Measurements from ENCODE around the gene CNTNAP2.

CNTNAP2 gene

DNA sequence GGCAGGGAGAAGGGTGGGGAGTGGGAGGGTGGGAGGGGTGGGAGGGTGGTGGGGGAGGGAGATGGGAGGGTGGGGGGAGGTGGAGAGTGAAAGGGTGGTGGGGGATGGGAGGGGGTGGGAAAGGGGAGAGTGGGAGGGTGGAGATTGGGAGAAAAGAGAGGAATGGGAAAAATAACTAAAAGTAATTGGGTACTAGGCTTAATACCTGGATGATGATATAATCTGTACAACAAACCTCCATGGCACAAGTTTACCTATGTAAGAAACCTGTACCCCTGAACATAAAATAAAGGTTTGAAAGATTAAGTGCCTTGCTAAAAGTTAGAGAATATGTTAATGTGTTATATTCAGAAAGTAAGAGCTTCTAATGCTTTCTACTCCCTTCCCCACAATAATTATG is 564.9 kb downstream of the CNTNAP2 start:
- H3K4me1 ChIP-seq (ENCODE audit: control insufficient read depth, insufficient read depth, low read length), result no peaks in the 10 kb centered on the region
- no peaks in the 10 kb centered on the region for H3K36me3 ChIP-seq (ENCODE audit: control insufficient read depth, insufficient read depth, low read length)
- no peaks in the 10 kb centered on the region for H3K27me3 ChIP-seq (ENCODE audit: control insufficient read depth, insufficient read depth, low read length)
- no peak overlapping the region for H3K9ac ChIP-seq (ENCODE audit: low read length)
- no peak overlapping the region for H3K4me3 ChIP-seq (ENCODE audit: low read length)
- no peak overlapping the region for H3K27ac ChIP-seq (ENCODE audit: low read depth, low read length)

DNA sequence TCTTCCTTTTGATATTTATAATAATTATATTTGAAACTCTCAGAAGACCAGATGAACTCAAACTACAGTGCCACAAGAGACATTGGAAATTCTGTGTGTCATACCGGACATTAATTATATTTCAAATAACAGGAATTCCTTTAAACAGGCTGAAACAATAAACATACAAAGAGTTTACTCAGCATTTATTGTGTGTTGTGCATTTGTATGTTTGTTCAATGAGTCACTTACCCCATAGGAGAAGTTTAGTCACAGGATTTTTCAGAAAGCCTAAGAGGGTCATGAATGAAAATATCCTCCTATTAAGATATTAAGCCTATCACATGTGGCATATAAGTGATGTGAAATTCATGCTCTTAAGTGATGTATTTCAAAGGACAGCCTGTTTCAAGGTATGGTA is 566.8 kb downstream of the CNTNAP2 start:
- H3K4me3 ChIP-seq (ENCODE audit: low read length), result no peak overlapping the region
- no peaks in the 10 kb centered on the region for H3K36me3 ChIP-seq (ENCODE audit: control insufficient read depth, insufficient read depth, low read length)
- H3K4me1 ChIP-seq (ENCODE audit: control insufficient read depth, insufficient read depth, low read length), result no peaks in the 10 kb centered on the region
- H3K27me3 ChIP-seq (ENCODE audit: control insufficient read depth, insufficient read depth, low read length), result no peaks in the 10 kb centered on the region
- no peak overlapping the region for H3K27ac ChIP-seq (ENCODE audit: low read depth, low read length)
- H3K9ac ChIP-seq (ENCODE audit: low read length), result no peak overlapping the region

DNA sequence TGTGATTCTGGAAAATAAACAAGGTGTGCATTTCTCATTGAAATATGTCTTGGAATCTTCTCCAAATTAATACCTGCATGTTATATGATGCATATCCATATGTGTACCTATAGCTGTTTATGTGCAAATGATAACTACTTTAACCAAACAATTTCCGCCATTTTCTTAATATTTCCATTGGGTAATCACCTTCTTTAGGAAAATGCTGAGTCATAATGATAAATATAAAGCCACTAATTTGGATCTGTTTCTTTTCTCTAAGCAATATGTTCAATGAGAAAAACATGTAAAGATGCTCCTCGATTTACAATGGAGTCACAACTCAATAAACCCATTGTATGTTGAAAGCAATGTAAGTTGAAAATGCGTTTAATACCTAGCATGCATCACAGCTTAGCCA is 574.4 kb downstream of the CNTNAP2 start:
- H3K4me3 ChIP-seq (ENCODE audit: low read length), result no peak overlapping the region

DNA sequence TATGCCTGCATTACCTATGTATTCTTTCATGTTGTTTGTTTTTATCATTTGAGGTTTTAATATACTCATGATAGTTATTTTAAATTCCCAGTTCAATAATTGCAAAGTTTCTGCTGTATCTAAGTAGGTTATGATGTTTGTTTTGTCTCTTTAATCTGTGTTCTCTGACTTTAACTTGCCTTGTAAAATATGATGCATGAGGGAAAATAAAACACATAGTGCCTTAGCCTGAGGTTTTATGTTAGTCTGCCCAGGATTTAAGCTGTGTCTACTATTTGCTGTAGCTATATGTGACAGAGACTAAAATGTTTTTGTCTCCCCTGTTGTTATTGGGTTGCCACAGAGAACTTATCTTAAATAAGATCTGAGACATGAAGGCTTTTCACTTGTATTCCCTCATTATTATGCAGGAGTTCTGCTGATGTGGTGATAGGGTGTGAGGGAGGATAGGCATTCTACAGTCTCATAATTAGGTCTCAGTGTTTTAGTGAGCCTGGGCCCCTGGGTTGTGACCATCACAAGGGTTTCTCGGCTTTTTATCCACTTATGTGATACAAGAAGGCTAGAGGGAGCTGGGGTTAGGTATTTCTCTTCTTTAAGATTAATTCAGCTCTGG is 582.5 kb downstream of the CNTNAP2 start:
- Histone ChIP-seq H3K27ac (ENCODE audit: low read depth, low read length) (no peak overlapping the region), H3K36me3 (ENCODE audit: control insufficient read depth, insufficient read depth, low read length) (no peaks in the 10 kb centered on the region), H3K9ac (ENCODE audit: low read length) (no peak overlapping the region)

More for the DNA sequence above, 574.4 kb downstream of the CNTNAP2 start:
- Histone ChIP-seq H3K4me1 (ENCODE audit: control insufficient read depth, insufficient read depth, low read length) (no peaks in the 10 kb centered on the region), H3K36me3 (ENCODE audit: control insufficient read depth, insufficient read depth, low read length) (no peaks in the 10 kb centered on the region), H3K27me3 (ENCODE audit: control insufficient read depth, insufficient read depth, low read length) (no peaks in the 10 kb centered on the region), H3K27ac (ENCODE audit: low read depth, low read length) (no peak overlapping the region), H3K9ac (ENCODE audit: low read length) (no peak overlapping the region)

DNA sequence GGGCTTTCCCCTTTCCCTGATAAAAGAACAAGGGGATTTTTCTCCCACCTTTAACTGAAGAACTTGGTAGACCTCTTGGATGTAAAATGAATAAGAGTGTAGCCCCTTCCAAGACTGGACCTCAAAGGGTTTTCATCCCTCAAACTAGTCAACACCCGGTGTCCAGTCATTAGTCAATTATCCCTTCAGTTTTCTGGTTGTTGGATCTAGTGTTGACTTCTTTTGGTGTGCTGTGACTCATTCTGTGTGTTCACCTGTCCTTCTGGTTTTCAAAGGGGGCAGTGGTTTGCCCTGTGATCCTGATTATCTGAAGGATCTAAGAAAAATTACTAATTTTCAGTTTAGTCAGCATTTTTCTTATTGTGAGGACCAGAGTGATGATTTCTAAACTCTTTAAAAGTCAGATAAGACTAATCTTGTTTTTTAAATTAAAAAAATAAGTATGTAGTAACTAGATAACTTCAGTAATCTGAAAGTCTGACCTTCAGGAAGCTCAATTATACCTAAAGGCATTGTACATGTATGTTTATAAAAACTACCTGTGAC is 583.5 kb downstream of the CNTNAP2 start:
- H3K36me3 ChIP-seq (ENCODE audit: control insufficient read depth, insufficient read depth, low read length), result no peaks in the 10 kb centered on the region
- no peak overlapping the region for H3K9ac ChIP-seq (ENCODE audit: low read length)
- no peaks in the 10 kb centered on the region for H3K4me1 ChIP-seq (ENCODE audit: control insufficient read depth, insufficient read depth, low read length)
- no peak overlapping the region for H3K27ac ChIP-seq (ENCODE audit: low read depth, low read length)
- no peaks in the 10 kb centered on the region for H3K27me3 ChIP-seq (ENCODE audit: control insufficient read depth, insufficient read depth, low read length)
- H3K4me3 ChIP-seq (ENCODE audit: low read length), result no peak overlapping the region

More for the DNA sequence above, 582.5 kb downstream of the CNTNAP2 start:
- Histone ChIP-seq H3K4me3 (ENCODE audit: low read length) (no peak overlapping the region), H3K27me3 (ENCODE audit: control insufficient read depth, insufficient read depth, low read length) (no peaks in the 10 kb centered on the region), H3K4me1 (ENCODE audit: control insufficient read depth, insufficient read depth, low read length) (no peaks in the 10 kb centered on the region)

DNA sequence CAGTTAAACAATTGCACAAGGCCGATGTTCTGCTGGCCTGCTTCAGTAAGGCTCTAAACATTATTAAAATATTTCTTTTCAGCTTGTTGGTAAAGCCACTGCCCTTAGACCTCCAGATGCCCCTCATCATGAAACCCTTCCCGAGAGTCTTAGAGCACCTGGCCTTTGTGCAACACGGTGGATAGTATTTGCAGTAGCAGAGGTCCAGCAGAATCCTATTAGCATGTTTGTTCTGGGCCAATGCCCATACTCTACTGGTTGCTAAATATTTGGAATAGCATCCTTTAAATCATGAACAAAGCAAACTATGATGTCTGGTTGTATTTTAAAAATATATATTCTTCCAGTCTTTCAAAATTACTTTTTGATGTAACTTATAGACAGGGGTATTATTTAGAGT is 584.6 kb downstream of the CNTNAP2 start:
- Histone ChIP-seq H3K4me1 (ENCODE audit: control insufficient read depth, insufficient read depth, low read length) (no peaks in the 10 kb centered on the region), H3K9ac (ENCODE audit: low read length) (no peak overlapping the region), H3K4me3 (ENCODE audit: low read length) (no peak overlapping the region), H3K27me3 (ENCODE audit: control insufficient read depth, insufficient read depth, low read length) (no peaks in the 10 kb centered on the region), H3K27ac (ENCODE audit: low read depth, low read length) (no peak overlapping the region), H3K36me3 (ENCODE audit: control insufficient read depth, insufficient read depth, low read length) (no peaks in the 10 kb centered on the region)

DNA sequence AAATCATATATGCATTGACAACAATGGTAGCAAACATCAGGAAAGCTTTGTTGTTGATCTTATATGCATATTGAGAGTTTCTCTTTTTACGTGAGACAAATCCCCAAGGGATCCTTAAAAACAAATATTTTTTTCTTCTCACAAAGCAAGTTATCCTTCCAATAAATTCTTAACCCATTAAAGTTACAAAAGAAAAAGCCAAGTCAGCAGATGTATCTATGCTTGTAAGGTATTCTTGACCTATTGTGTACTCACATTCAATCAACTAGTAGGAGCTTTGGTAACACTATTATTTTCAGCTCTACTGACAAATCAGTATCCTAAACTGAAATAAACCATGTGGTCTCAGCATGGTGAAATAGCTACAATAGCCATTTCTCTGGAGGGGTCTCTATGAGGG is 586.3 kb downstream of the CNTNAP2 start:
- Histone ChIP-seq H3K4me3 (ENCODE audit: low read length) (no peak overlapping the region), H3K9ac (ENCODE audit: low read length) (no peak overlapping the region), H3K4me1 (ENCODE audit: control insufficient read depth, insufficient read depth, low read length) (no peaks in the 10 kb centered on the region), H3K27me3 (ENCODE audit: control insufficient read depth, insufficient read depth, low read length) (no peaks in the 10 kb centered on the region), H3K27ac (ENCODE audit: low read depth, low read length) (no peak overlapping the region), H3K36me3 (ENCODE audit: control insufficient read depth, insufficient read depth, low read length) (no peaks in the 10 kb centered on the region)

DNA sequence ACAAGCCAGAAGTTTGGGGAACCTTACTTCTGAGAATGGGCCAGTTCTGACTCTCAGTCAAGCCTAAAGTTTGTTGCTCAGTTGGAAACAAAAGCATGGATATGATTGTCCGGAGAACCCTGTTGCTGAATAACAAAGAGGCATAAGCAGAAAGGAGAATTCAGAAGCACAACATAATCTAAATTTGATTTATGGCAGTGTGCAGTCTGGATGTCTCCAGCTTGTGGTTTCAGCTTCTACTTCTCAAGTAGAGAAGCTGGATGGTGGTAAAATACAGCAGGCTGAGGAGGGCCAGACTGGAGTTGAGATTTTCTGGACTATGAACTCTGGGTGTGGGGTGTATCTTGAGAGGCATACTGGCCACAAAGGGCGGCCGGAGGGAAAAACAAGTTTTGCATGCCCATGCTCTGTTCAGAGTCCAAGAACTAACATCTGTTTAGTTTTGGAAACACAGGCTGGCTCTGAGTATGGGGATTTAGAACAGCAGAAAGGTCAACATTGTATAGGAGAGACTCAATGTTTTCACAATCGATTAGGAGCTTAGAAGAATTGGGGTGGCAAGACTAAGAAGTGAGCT is 592.9 kb downstream of the CNTNAP2 start:
- no peaks in the 10 kb centered on the region for H3K4me1 ChIP-seq (ENCODE audit: control insufficient read depth, insufficient read depth, low read length)
- no peak overlapping the region for H3K27ac ChIP-seq (ENCODE audit: low read depth, low read length)
- no peak overlapping the region for H3K4me3 ChIP-seq (ENCODE audit: low read length)
- no peaks in the 10 kb centered on the region for H3K27me3 ChIP-seq (ENCODE audit: control insufficient read depth, insufficient read depth, low read length)
- no peaks in the 10 kb centered on the region for H3K36me3 ChIP-seq (ENCODE audit: control insufficient read depth, insufficient read depth, low read length)
- H3K9ac ChIP-seq (ENCODE audit: low read length), result no peak overlapping the region

DNA sequence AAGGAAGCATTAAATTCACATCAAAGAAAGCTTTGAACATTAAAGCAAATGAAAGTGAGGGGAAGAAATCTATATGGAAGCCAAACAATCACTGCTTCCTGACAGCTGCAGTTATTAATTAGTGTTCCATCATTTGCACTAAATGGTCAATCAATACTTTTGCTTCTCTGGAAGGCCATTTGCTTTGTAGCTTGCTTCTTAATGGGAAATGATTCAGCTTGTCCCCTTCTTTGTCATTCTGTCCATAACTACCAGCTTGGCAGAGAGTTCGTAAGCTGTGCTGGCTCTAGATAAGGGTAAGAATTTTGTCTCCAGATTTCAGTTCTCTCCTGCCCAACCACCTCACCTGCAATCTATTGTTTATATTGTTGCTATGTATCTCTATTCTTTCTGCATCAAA is 596.6 kb downstream of the CNTNAP2 start:
- Histone ChIP-seq H3K27me3 (ENCODE audit: control insufficient read depth, insufficient read depth, low read length) (no peaks in the 10 kb centered on the region), H3K27ac (ENCODE audit: low read depth, low read length) (no peak overlapping the region), H3K4me1 (ENCODE audit: control insufficient read depth, insufficient read depth, low read length) (no peaks in the 10 kb centered on the region), H3K36me3 (ENCODE audit: control insufficient read depth, insufficient read depth, low read length) (no peaks in the 10 kb centered on the region), H3K4me3 (ENCODE audit: low read length) (no peak overlapping the region), H3K9ac (ENCODE audit: low read length) (no peak overlapping the region)

DNA sequence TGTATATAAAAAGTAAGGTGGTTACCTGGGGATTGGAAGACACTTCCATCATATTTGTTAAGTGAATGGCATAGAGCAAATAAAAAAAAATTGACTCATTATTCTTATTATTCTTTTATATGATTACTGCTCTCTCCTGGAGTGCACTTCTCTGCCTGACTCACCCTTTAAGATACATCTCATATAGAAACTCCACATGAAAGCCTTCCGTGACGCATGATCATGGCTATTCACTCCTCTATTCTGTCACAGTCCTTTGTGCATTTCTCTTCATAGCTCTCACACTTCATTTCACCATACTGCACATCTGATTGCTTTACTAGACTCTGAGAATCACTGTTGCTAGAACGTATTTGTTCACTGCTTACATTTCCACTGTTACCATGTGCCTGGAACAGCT is 597.3 kb downstream of the CNTNAP2 start:
- no peaks in the 10 kb centered on the region for H3K4me1 ChIP-seq (ENCODE audit: control insufficient read depth, insufficient read depth, low read length)
- H3K27ac ChIP-seq (ENCODE audit: low read depth, low read length), result no peak overlapping the region
- no peaks in the 10 kb centered on the region for H3K36me3 ChIP-seq (ENCODE audit: control insufficient read depth, insufficient read depth, low read length)
- no peak overlapping the region for H3K9ac ChIP-seq (ENCODE audit: low read length)
- no peaks in the 10 kb centered on the region for H3K27me3 ChIP-seq (ENCODE audit: control insufficient read depth, insufficient read depth, low read length)
- H3K4me3 ChIP-seq (ENCODE audit: low read length), result no peak overlapping the region

DNA sequence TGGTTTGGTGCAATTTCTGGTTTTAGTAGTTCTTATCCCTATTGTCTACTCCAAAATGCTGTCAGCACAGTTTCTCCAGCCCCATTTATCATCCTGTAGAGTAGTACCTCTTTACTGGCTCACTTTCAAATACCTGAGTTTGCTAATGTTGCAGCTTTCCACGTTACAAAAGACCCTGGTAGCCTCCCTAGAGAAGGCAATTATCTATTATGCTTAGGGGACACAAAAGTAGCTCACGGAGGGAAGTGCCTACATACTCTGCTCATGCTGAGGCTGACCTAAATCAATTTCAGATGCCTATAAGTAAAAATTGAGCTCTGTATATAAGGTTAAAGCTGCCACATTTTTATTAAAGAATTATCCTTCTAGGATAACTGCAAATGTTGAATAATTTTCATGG is 603.6 kb downstream of the CNTNAP2 start:
- H3K4me3 ChIP-seq (ENCODE audit: low read length), result no peak overlapping the region
- no peaks in the 10 kb centered on the region for H3K27me3 ChIP-seq (ENCODE audit: control insufficient read depth, insufficient read depth, low read length)
- H3K27ac ChIP-seq (ENCODE audit: low read depth, low read length), result no peak overlapping the region
- H3K36me3 ChIP-seq (ENCODE audit: control insufficient read depth, insufficient read depth, low read length), result no peaks in the 10 kb centered on the region
- no peaks in the 10 kb centered on the region for H3K4me1 ChIP-seq (ENCODE audit: control insufficient read depth, insufficient read depth, low read length)
- H3K9ac ChIP-seq (ENCODE audit: low read length), result no peak overlapping the region

DNA sequence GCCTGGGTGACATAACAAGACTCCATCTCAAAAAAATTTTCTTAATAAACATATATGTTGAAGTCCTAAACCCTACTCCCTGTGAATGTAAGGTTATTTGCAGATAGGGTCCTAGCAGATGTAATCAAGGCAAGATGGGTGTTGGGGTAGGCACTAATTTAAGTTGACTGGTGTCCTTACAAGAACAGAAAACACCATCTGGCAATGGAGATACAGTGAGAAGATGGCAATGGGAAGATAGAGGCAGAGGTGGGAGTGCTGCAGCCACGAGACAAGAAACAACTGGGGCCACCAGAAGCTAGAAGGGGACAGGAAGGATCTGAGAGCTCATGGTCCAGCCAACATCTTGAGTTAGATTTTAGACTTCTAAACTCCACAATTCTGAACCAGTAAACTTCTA is 606.4 kb downstream of the CNTNAP2 start:
- H3K4me1 ChIP-seq (ENCODE audit: control insufficient read depth, insufficient read depth, low read length), result no peaks in the 10 kb centered on the region
- H3K27ac ChIP-seq (ENCODE audit: low read depth, low read length), result no peak overlapping the region
- no peaks in the 10 kb centered on the region for H3K36me3 ChIP-seq (ENCODE audit: control insufficient read depth, insufficient read depth, low read length)
- no peak overlapping the region for H3K9ac ChIP-seq (ENCODE audit: low read length)
- no peak overlapping the region for H3K4me3 ChIP-seq (ENCODE audit: low read length)
- no peaks in the 10 kb centered on the region for H3K27me3 ChIP-seq (ENCODE audit: control insufficient read depth, insufficient read depth, low read length)

DNA sequence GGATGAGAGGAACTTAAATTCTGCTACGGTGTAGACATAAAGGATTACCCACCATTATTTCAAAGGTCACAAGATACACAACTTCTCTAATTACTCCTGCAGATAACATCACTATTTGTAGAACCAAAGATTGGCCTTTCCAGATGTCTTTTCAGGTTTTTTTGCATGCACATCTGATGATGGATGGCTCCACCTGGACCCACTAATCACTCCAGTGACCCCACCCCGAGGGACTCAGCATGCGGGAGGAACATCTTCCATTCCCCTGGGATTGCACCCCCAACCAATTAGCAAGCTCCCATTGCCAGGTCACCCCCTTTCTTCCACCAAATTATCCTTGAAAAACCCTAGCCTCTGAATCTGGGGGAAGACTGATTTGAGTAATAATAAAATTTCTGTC is 608.9 kb downstream of the CNTNAP2 start:
- Histone ChIP-seq H3K27ac (ENCODE audit: low read depth, low read length) (no peak overlapping the region), H3K9ac (ENCODE audit: low read length) (no peak overlapping the region)

More for the DNA sequence above, 608.9 kb downstream of the CNTNAP2 start:
- H3K4me1 ChIP-seq (ENCODE audit: control insufficient read depth, insufficient read depth, low read length), result no peaks in the 10 kb centered on the region
- H3K36me3 ChIP-seq (ENCODE audit: control insufficient read depth, insufficient read depth, low read length), result no peaks in the 10 kb centered on the region
- H3K4me3 ChIP-seq (ENCODE audit: low read length), result no peak overlapping the region
- no peaks in the 10 kb centered on the region for H3K27me3 ChIP-seq (ENCODE audit: control insufficient read depth, insufficient read depth, low read length)
